ENCODE measurements around the gene RFNG.
A peak's percentile ranks its signal among the peaks of the same experiment; 100 is the strongest.

RFNG gene, protein sequence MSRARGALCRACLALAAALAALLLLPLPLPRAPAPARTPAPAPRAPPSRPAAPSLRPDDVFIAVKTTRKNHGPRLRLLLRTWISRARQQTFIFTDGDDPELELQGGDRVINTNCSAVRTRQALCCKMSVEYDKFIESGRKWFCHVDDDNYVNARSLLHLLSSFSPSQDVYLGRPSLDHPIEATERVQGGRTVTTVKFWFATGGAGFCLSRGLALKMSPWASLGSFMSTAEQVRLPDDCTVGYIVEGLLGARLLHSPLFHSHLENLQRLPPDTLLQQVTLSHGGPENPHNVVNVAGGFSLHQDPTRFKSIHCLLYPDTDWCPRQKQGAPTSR

DNA sequence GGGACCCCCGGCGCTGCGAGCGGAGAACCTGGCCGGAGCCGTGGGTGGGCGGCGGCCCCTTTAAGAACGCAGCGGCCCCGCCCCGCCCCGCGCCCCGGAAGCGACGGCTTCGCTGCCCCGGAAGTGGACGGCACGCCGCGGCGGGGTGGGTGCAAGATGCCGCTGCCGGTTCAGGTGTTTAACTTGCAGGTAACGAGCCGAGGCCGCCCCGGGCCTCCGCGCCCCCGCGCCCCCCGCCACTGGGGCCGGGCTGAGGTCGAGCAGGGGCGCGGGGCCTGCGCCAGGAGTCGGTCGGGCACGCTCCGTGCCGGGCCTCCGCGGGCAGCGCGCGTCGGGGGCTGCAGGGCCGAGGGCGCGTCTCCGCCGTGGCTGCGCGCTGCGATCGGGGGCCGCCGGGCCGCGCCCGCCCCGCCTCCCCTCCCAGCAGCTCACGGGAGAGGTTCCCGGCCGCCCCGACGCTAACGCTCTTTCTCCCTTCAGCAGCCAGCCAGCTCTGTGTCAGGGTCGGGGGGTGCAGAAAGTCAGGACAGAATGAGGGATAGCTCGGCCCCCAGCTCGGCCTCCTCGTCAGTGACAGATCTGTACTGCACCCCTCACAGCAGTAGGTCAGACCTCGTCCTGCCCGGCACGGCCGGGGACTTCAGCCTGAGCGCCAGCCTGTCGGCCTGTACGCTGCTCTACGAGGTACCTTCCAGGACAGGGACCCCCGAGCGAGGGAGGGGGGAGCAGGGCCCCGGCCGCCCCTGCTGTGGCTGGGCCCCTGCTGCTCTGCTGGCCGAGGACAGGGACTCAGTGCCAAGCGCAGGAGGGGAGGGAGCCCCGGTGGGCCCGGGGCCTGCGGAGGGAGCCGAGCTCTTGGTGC lies at the start of gene RFNG, which contains the start of gene GPS1:
Gene RFNG (minus strand): TSS at position 36 of the 862 bp plus-strand sequence. CDS start 45 bp downstream, outside the sequence.
Gene GPS1 (plus strand): TSS at position 123 of the 862 bp plus-strand sequence. CDS start 34 bp downstream, at position 157.
- Histone ChIP-seq H3K27me3 (ENCODE audit: control insufficient read depth, insufficient read depth, low read length) (no peaks in the 10 kb centered on the region), H3K27ac (ENCODE audit: low read depth, low read length) (peak within 1 kb of the TSS; percentile 12), H3K36me3 (ENCODE audit: control insufficient read depth, insufficient read depth, low read length) (peaks cover 68% of the 10 kb centered on the region), H3K4me1 (ENCODE audit: control insufficient read depth, insufficient read depth, low read length) (no peaks in the 10 kb centered on the region), H3K9ac (ENCODE audit: low read depth, low read length) (peak within 1 kb of the TSS; percentile 48; the same call in 1 of the 2 replicates), H3K4me3 (ENCODE audit: low read depth, low read length) (peak within 1 kb of the TSS; percentile 89), H3K9me3 (ENCODE audit: control insufficient read depth, insufficient read depth, low read length) (no peaks in the 10 kb centered on the region)

DNA sequence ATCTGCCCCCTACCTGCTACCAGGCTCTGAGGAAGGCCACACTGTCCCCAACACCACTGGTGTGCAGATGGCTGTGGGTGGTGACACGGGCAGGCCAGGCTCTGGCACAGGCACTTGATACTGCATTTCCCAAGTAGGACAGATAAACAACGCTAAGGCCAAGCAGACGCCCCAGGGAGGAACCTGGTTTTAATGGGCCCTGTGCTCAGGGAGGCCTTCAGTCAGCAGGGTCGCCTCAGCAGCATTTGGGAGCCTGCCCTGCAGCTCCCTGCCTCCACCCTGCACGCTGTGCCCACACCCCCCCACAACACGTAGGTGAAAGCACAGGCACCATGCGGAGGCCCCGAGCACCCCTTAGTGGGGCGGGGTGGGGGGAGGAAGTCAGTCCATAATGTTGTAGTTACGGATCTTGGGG lies 49.7 kb upstream of the RFNG start:
- Histone ChIP-seq H3K9me3 (ENCODE audit: control insufficient read depth, insufficient read depth, low read length) (no peaks in the 10 kb centered on the region), H3K4me3 (ENCODE audit: low read depth, low read length) (no peak overlapping the region), H3K4me1 (ENCODE audit: control insufficient read depth, insufficient read depth, low read length) (peaks cover 50% of the 10 kb centered on the region), H3K27ac (ENCODE audit: low read depth, low read length) (peak overlapping the region; percentile 21), H3K9ac (ENCODE audit: low read depth, low read length) (no peak overlapping the region), H3K27me3 (ENCODE audit: control insufficient read depth, insufficient read depth, low read length) (no peaks in the 10 kb centered on the region), H3K36me3 (ENCODE audit: control insufficient read depth, insufficient read depth, low read length) (peaks cover under 1% of the 10 kb centered on the region; the same call in 1 of the 2 replicates)

DNA sequence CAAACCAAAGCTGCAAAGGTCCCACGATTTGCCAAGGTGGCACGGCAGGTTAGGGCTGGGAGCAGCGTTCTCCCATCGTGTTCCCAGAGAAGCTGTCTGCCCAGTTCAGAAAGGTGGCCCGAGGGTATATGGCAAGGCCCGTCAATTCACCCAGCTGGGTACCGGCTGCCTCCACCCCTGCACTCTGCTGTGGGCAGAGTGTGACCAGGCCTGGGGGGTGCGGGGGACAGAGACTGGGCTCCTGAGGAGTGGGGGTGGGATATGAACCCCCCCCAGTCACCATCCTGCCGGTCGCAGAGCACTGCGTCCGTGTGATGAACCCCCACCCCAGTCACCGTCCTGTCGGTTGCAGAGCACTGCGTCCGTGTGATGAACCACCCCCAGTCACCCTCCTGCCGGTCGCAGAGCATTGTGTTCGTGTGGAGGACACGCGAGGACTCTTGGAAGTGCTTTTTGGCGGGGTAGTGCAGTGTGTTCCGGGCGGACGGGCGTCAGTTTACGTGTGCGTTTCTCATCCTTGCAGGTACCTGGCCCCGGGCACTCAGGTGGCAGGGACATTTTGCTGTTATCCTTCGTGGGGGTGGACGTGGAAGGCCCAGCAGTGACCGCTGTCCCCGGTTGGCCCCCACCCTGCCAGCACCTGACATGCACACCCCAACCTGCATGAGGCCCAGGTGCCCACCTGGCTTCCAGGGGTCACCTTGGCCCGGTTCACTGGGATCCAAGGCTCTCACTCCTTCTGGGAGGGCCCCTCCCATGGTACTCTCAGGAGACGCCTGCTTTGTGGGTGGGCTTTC lies 49.1 kb upstream of the RFNG start:
- peaks cover 7% of the 10 kb centered on the region for H3K36me3 ChIP-seq (ENCODE audit: control insufficient read depth, insufficient read depth, low read length)
- H3K27me3 ChIP-seq (ENCODE audit: control insufficient read depth, insufficient read depth, low read length) = no peaks in the 10 kb centered on the region
- H3K4me3 ChIP-seq (ENCODE audit: low read depth, low read length) = no peak overlapping the region
- no peaks in the 10 kb centered on the region for H3K9me3 ChIP-seq (ENCODE audit: control insufficient read depth, insufficient read depth, low read length)
- no peak overlapping the region for H3K9ac ChIP-seq (ENCODE audit: low read depth, low read length)
- peak overlapping the region; percentile 21 for H3K27ac ChIP-seq (ENCODE audit: low read depth, low read length)
- peaks cover 46% of the 10 kb centered on the region for H3K4me1 ChIP-seq (ENCODE audit: control insufficient read depth, insufficient read depth, low read length)

DNA sequence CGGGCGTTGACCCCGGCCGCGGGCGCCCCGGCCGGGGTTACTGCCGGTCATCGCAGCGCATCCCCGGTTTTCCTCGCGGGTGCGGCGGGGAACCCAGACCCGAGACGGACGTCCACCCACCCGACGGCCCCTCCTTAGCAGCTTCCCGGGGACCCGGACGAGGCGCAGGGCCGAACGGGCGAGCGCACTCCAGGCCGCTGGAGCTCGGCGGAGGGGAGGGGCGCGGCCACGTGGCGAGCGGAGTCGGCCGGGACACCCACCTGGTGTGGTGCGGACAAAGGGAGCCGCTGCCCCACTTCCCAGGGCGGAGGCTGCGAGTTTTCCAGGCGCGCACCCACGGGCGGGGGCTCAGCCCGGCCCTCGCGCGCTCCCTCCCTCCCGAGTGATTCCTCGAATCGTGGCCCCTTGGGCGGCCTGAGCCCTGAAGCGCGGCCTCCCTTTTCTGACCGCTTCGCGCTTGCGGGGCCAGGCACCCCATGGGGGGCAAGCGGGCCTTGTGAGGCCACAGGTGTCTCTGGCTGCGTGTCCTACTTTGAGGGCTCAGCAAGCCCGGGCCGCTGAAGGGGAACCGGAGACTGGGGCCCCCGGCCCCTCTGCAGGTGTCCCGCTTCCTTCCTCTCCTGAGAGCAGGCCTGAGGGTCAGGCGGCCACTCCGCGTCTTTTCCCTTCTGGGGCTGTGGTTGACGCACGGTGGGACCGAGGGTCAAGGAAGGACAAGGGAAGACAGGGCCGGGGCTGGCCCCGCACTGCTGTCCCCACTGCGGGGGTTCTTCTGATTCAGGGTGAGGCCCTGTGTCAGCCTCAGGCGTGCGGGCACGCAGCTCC lies 47.5 kb upstream of the RFNG start:
- H3K27ac ChIP-seq (ENCODE audit: low read depth, low read length) = peak overlapping the region; percentile 97
- peaks cover 41% of the 10 kb centered on the region for H3K4me1 ChIP-seq (ENCODE audit: control insufficient read depth, insufficient read depth, low read length)
- H3K27me3 ChIP-seq (ENCODE audit: control insufficient read depth, insufficient read depth, low read length) = no peaks in the 10 kb centered on the region
- H3K36me3 ChIP-seq (ENCODE audit: control insufficient read depth, insufficient read depth, low read length) = peaks cover 18% of the 10 kb centered on the region
- peak overlapping the region; percentile 72 for H3K4me3 ChIP-seq (ENCODE audit: low read depth, low read length)
- H3K9ac ChIP-seq (ENCODE audit: low read depth, low read length) = peak overlapping the region; percentile 82
- H3K9me3 ChIP-seq (ENCODE audit: control insufficient read depth, insufficient read depth, low read length) = no peaks in the 10 kb centered on the region

DNA sequence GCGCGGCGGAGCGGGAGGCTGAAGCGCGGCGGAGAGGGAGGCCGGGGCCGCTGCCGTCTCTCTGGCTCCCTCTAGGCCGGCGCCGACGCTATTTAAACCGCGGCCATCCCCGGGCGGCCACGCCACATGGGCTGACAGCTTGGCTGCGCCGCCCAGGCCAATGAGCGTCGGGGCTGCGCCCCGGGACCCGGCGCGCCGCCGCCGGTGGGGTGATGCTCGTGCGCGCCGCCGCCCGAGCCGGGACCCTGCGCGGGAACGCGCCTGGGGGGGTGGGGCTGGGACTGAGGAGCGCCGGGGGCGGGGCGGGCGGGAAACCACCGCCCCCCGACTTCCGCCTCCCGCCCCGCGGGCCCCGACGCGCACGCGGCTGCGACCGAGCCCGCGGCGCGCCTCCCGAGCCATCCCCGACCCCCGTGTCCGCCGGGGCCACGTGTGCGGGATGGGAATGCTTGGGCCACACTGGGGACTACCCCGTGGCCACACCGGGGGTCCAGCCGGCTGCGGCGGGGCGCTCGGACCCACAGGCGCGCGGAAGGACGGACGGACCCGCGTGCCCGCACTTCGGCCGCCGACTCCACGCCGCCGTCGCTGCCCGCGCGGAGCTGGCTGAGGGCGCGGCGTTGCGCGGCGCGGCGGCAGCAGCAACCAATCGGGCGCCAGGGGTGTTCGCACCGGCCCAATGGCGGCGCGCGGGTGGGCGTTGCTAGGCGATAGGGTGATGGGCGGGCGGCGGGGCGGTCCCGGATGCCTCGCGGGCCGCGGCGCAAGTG lies 46.7 kb upstream of the RFNG start, which contains the start of gene FASN:
Gene FASN (minus strand): TSS at position 68 of the 770 bp plus-strand sequence. CDS start 1,791 bp downstream, outside the sequence.
- peak within 1 kb of the TSS; percentile 82 for H3K4me3 ChIP-seq (ENCODE audit: low read depth, low read length)
- H3K27me3 ChIP-seq (ENCODE audit: control insufficient read depth, insufficient read depth, low read length) = no peaks in the 10 kb centered on the region
- H3K9me3 ChIP-seq (ENCODE audit: control insufficient read depth, insufficient read depth, low read length) = no peaks in the 10 kb centered on the region
- H3K27ac ChIP-seq (ENCODE audit: low read depth, low read length) = peak within 1 kb of the TSS; percentile 97
- H3K4me1 ChIP-seq (ENCODE audit: control insufficient read depth, insufficient read depth, low read length) = peaks cover 33% of the 10 kb centered on the region; the same call in 1 of the 2 replicates
- H3K9ac ChIP-seq (ENCODE audit: low read depth, low read length) = peak within 1 kb of the TSS; percentile 83
- H3K36me3 ChIP-seq (ENCODE audit: control insufficient read depth, insufficient read depth, low read length) = peaks cover 26% of the 10 kb centered on the region

DNA sequence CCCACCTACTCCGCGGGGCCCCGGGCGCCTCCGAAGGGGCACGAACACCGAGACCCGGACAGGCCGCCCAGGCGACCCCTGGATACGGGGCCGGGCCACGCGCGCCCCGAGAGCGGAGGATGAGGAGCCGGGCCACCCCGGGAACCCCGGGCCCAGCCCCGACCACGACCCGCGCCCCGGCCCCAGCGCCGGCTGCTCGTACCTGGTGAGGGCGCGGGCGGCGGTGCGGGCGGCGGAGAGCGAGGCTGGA lies 46.2 kb upstream of the RFNG start:
- H3K27ac ChIP-seq (ENCODE audit: low read depth, low read length) = peak overlapping the region; percentile 86

DNA sequence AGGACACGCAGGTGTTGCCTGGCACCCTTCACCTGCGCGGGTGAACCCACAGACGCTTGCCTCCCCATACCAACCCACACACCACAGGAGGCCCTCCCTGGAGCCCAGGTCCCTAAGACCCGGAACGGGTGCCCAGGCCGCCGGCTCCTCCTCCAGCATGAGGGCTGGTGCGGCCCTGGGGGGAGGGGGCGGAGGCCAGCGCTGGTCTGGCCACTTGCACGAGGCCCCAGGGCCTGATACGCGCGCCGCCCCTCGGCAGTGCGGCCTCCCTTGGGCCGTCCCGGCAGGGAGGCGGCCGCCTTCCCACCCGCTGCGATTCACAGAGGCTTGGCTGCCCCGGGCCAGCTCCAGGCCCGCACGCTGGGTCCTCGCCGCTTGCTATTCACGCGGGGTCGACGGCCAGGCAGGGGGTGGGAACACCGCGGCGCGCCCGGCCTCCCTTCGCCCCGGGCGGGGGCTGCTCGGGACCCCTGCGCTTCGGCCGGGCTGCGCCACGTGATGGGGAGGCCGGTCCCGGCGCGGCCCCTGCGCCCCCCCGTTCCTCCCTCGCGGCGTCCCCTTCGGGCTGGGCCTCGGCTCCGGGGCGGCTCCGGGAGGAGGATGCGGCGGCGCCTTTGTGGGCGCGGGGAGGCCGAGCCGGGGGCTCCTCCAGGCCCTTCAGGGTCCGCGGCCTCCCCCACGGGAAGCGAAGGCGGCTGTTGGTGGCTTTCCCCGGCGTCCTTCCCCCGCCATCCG lies 45.7 kb upstream of the RFNG start:
- peak overlapping the region; percentile 75; the same call in 1 of the 2 replicates for H3K9ac ChIP-seq (ENCODE audit: low read depth, low read length)
- peaks cover 28% of the 10 kb centered on the region; the same call in 1 of the 2 replicates for H3K4me1 ChIP-seq (ENCODE audit: control insufficient read depth, insufficient read depth, low read length)
- peak overlapping the region; percentile 82 for H3K4me3 ChIP-seq (ENCODE audit: low read depth, low read length)
- peaks cover 34% of the 10 kb centered on the region for H3K36me3 ChIP-seq (ENCODE audit: control insufficient read depth, insufficient read depth, low read length)
- no peaks in the 10 kb centered on the region for H3K27me3 ChIP-seq (ENCODE audit: control insufficient read depth, insufficient read depth, low read length)
- H3K9me3 ChIP-seq (ENCODE audit: control insufficient read depth, insufficient read depth, low read length) = no peaks in the 10 kb centered on the region
- peak overlapping the region; percentile 86 for H3K27ac ChIP-seq (ENCODE audit: low read depth, low read length)

More for the DNA sequence above, 46.2 kb upstream of the RFNG start:
- Histone ChIP-seq H3K4me3 (ENCODE audit: low read depth, low read length) (peak overlapping the region; percentile 82), H3K9me3 (ENCODE audit: control insufficient read depth, insufficient read depth, low read length) (no peaks in the 10 kb centered on the region), H3K9ac (ENCODE audit: low read depth, low read length) (peak overlapping the region; percentile 75; the same call in 1 of the 2 replicates), H3K36me3 (ENCODE audit: control insufficient read depth, insufficient read depth, low read length) (peaks cover 31% of the 10 kb centered on the region), H3K27me3 (ENCODE audit: control insufficient read depth, insufficient read depth, low read length) (no peaks in the 10 kb centered on the region), H3K4me1 (ENCODE audit: control insufficient read depth, insufficient read depth, low read length) (peaks cover 29% of the 10 kb centered on the region; the same call in 1 of the 2 replicates)

DNA sequence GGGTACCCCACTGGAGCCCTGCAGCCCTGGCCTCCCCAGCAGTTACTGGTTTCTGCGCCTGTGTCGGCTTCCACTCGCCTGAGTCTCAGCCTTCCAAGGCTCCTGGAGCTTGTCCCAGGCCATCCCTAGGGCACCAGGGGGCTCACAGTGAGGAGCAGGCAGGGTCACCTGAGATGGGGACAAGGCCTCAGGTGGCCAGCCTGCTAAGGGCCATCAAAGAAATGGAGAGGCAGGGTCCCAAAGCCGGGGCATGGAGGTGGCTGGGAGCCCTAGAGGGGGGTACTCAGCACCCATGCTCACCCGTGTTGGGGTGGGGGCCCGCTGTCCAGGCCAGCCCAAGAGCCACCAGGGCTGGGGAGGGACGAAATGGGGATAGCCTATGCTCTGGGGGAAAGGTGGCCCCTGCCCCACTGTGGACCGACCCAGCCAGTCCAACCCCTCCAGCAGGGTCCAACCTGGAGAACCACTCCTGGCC lies 45.1 kb upstream of the RFNG start:
- no peak overlapping the region for H3K27ac ChIP-seq (ENCODE audit: low read depth, low read length)
- no peaks in the 10 kb centered on the region for H3K9me3 ChIP-seq (ENCODE audit: control insufficient read depth, insufficient read depth, low read length)
- peaks cover 23% of the 10 kb centered on the region; the same call in 1 of the 2 replicates for H3K4me1 ChIP-seq (ENCODE audit: control insufficient read depth, insufficient read depth, low read length)

More for the DNA sequence above, 45.1 kb upstream of the RFNG start:
- Histone ChIP-seq H3K36me3 (ENCODE audit: control insufficient read depth, insufficient read depth, low read length) (peaks cover 40% of the 10 kb centered on the region), H3K4me3 (ENCODE audit: low read depth, low read length) (peak overlapping the region; percentile 82), H3K27me3 (ENCODE audit: control insufficient read depth, insufficient read depth, low read length) (no peaks in the 10 kb centered on the region), H3K9ac (ENCODE audit: low read depth, low read length) (peak overlapping the region; percentile 75; the same call in 1 of the 2 replicates)

Measured in HUES48 (cell line).